ENCODE data around the gene PDE4D. TPM values are rescaled to one million over a fixed set of nuclear protein-coding genes. Genes with fewer than 3 reads are reported as not detected.

The PDE4D gene
- total RNA-seq, 1 experiment from 2014 or later, result 2.4 TPM

GRCh38 chr5:59608745-59609144 lies 284.8 kb downstream of the PDE4D start:
- no peaks in the 10 kb centered on the region for H3K9me3 ChIP-seq (ENCODE audit: control insufficient read depth, insufficient read depth, low read depth, low read length)
- no peaks in the 10 kb centered on the region for H3K4me1 ChIP-seq (ENCODE audit: control insufficient read depth, insufficient read depth, low read length)
- no peak overlapping the region for H3K4me3 ChIP-seq (ENCODE audit: low read depth in 2 of 2, low read length in 2 of 2)
- DNase-seq (ENCODE audit: low read depth, low spot score), result no peak
- H3K27ac ChIP-seq (ENCODE audit: low read length), result no peak overlapping the region
- intact Hi-C loops (cut with micrococcal nuclease; ENCODE audit: unreplicated experiment), result no loop called here
- in situ Hi-C loops (cut with HindIII; ENCODE audit: low pct_unique_long_range_greater_than_20kb, low sequenced_read_pairs), result no loop called here
- no peaks in the 10 kb centered on the region for H3K27me3 ChIP-seq (ENCODE audit: control insufficient read depth, insufficient read depth, low read length)
- TF ChIP-seq SIN3A (IDR thresholded peaks at IDR 0.05; ENCODE audit: borderline replicate concordance, insufficient read depth, low read depth, low read length) (no peak), REST (IDR thresholded peaks at IDR 0.05; ENCODE audit: insufficient read depth in 1 of 2, low read depth in 2 of 2, low read length in 1 of 2) (no peak), POLR2AphosphoS5 (IDR thresholded peaks at IDR 0.05; ENCODE audit: low read depth, low read length) (no peak), CTCF (IDR thresholded peaks at IDR 0.05) (no peak), TCF7L2 (IDR thresholded peaks at IDR 0.05; ENCODE audit: low read depth, low read length) (no peak)
- ChIA-PET POLR2A (no interaction called here), CTCF (no interaction called here)
- ATAC-seq, result no peak
- BruUV-seq (replicated peaks), result no TSS peak
- no peaks in the 10 kb centered on the region for H3K36me3 ChIP-seq (ENCODE audit: control insufficient read depth, insufficient read depth, low read length)

- no TSS peak for BruUV-seq (replicated peaks)
- ChIA-PET POLR2A (no interaction called here), CTCF (no interaction called here)
- DNase-seq (ENCODE audit: low read depth, low spot score) (no peak), ATAC-seq (no peak)
- no peaks in the 10 kb centered on the region for H3K36me3 ChIP-seq (ENCODE audit: control insufficient read depth, insufficient read depth, low read length)
- no peak overlapping the region for H3K4me3 ChIP-seq (ENCODE audit: low read depth in 2 of 2, low read length in 2 of 2)
- TF ChIP-seq POLR2AphosphoS5 (IDR thresholded peaks at IDR 0.05; ENCODE audit: low read depth, low read length), result no peak
- intact Hi-C loops (cut with micrococcal nuclease; ENCODE audit: unreplicated experiment), result no loop called here
- H3K9me3 ChIP-seq (ENCODE audit: control insufficient read depth, insufficient read depth, low read depth, low read length), result no peaks in the 10 kb centered on the region
- no peaks in the 10 kb centered on the region for H3K4me1 ChIP-seq (ENCODE audit: control insufficient read depth, insufficient read depth, low read length)
- no peak overlapping the region for H3K27ac ChIP-seq (ENCODE audit: low read length)
- no peaks in the 10 kb centered on the region for H3K27me3 ChIP-seq (ENCODE audit: control insufficient read depth, insufficient read depth, low read length)
- in situ Hi-C loops (cut with HindIII; ENCODE audit: low pct_unique_long_range_greater_than_20kb, low sequenced_read_pairs), result no loop called here
Measured at GRCh38 chr5:59607138-59607765, 286.3 kb downstream of the PDE4D start.

- ATAC-seq (no peak), DNase-seq (ENCODE audit: low read depth, low spot score) (no peak)
- H3K27me3 ChIP-seq (ENCODE audit: control insufficient read depth, insufficient read depth, low read length), result no peaks in the 10 kb centered on the region
- BruUV-seq (replicated peaks), result no TSS peak
- POLR2A ChIA-PET, result no interaction called here
- no peaks in the 10 kb centered on the region for H3K36me3 ChIP-seq (ENCODE audit: control insufficient read depth, insufficient read depth, low read length)
- intact Hi-C loops (cut with micrococcal nuclease; ENCODE audit: unreplicated experiment) (no loop called here), in situ Hi-C loops (cut with HindIII; ENCODE audit: low pct_unique_long_range_greater_than_20kb, low sequenced_read_pairs) (no loop called here)
- no peaks in the 10 kb centered on the region for H3K4me1 ChIP-seq (ENCODE audit: control insufficient read depth, insufficient read depth, low read length)
- CTCF ChIA-PET, result no interaction called here
- no peaks in the 10 kb centered on the region for H3K9me3 ChIP-seq (ENCODE audit: control insufficient read depth, insufficient read depth, low read depth, low read length)
- TF ChIP-seq REST (IDR thresholded peaks at IDR 0.05; ENCODE audit: insufficient read depth in 1 of 2, low read depth in 2 of 2, low read length in 1 of 2) (no peak), POLR2AphosphoS5 (IDR thresholded peaks at IDR 0.05; ENCODE audit: low read depth, low read length) (no peak), TCF7L2 (IDR thresholded peaks at IDR 0.05; ENCODE audit: low read depth, low read length) (no peak), CTCF (IDR thresholded peaks at IDR 0.05) (no peak), SIN3A (IDR thresholded peaks at IDR 0.05; ENCODE audit: borderline replicate concordance, insufficient read depth, low read depth, low read length) (no peak)
- no peak overlapping the region for H3K27ac ChIP-seq (ENCODE audit: low read length)
- no peak overlapping the region for H3K4me3 ChIP-seq (ENCODE audit: low read depth in 2 of 2, low read length in 2 of 2)
Measured at GRCh38 chr5:59605915-59606314, 287.6 kb downstream of the PDE4D start.
